HG02981 (cell line): ENCODE data around the gene RBFA.
"Not testable (repeated sequence)": the region's sequence is repeated elsewhere in the genome, so short reads cannot be mapped to it uniquely, and the experiment has no call there.

ENCODE experiments used
- ATAC-seq: cut with Tn5 transposase; IDR thresholded peaks from one replicate; pipeline ENCODE4 v1.9.1; 2021; ENCODE audit warnings: mild to moderate bottlenecking, moderate library complexity; ENCODE audit not compliant: unreplicated experiment

The RBFA gene, protein sequence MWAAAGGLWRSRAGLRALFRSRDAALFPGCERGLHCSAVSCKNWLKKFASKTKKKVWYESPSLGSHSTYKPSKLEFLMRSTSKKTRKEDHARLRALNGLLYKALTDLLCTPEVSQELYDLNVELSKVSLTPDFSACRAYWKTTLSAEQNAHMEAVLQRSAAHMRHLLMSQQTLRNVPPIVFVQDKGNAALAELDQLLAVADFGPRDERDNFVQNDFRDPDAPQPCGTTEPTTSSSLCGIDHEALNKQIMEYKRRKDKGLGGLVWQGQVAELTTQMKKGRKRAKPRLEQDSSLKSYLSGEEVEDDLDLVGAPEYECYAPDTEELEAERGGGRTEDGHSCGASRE

GRCh38 chr18:80034068-80034851, at the start of gene RBFA:
Gene RBFA, plus strand, starts transcription at chr18:80034434. Its CDS starts 62 bp downstream, at chr18:80034496.
- peak; percentile 67 for ATAC-seq

DNA sequence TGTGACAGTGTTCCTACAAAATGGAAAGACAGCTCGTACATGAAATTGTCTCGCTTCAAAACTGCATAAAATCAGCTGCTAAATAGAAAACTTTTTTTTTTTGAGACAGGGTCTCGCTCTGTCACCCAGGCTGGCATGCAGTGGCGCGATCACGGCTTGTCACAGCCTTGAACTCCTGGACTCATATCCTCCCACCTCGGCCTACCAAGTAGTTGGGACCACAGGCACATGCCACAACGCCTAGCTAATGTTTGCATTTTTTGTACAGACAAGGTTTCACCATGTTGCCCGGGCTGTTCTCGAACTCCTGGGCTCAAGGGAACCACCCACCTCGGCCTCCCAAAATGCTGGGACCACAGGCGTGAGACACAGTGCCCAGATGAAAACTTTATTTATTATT, 49.1 kb upstream of the RBFA start:
- ATAC-seq, result no peak

GRCh38 chr18:79986726-79987125, 47.5 kb upstream of the RBFA start:
- ATAC-seq, result no peak

- no peak for ATAC-seq
Measured at GRCh38 chr18:79987566-79987965, 46.7 kb upstream of the RBFA start.

DNA sequence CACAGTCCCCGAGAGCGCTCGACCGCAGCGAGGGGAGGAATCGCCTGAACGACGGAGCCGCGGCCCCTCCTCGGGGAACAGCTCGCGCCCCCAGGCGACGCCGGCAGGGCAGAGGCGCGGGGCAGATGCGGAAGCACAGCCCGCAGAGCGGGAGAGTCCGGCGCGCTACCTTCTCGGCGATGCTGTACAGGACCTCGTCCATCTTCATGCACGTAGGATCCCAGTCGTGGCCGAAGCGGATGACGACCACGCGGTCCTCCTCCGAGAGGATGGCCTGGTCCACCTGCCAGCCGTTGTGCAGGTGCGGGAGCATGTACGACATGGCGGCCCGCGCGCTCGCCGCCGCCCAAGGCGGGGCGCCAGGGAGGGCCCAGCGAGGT, 46.2 kb upstream of the RBFA start:
- ATAC-seq, result peak; percentile 55

DNA sequence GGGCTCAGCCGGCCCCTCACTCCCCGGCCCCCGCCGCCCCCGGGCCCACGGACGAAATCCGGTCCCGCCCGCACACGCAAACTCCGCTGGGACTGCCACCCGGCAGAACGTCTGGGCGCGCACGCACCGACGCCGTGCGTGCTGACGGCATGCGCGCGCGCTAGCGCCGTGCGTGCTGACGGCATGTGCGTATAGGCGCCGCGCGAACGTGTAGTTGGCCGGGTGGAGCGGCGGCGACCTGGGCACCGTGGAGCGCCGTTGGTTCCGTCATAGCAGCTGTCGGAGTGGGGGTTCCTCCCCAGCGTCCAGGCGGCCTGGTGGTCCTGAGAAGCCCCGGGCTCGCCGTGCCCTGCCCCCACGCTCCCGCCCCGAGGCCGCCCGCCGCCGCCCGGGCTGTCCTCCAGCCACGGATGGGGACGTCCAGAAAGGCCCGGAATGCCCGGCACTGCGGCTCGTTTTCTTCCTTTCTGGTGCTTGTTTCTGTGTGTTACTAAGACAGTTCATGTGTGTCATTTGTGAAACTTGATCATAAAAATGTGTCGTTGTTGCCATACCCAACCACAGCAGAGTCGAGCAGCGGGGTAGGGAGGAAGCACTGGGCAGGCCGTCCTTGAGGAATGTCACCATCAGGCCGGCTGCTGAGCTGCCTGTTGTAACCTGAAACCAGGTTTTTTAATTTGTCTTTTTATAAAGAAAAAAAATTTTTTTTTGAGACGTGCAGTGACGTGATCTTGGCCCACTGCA, 45.6 kb upstream of the RBFA start, which contains the start of gene TXNL4A:
Gene TXNL4A, minus strand, starts transcription at position 113 of the 744 bp plus-strand sequence. CDS start 171 bp downstream, outside the sequence.
- peak; percentile 98 for ATAC-seq

DNA sequence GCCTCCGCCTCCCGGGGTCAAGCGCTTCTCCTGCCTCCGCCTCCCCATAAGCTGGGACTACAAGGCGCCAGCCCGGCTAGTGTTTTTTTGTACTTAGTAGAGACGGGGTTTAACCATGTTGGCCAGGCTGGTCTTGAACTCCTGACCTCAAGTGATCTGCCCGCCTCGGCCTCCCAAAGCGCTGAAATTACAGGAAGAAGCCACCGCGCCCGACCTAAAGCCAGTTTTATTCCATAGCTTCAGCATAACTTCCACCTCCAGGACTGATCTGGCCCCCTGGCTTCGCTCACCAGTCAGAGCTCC, 45.1 kb upstream of the RBFA start:
- no peak for ATAC-seq

- ATAC-seq, result no peak
Measured at GRCh38 chr18:79991494-79991893, 42.7 kb upstream of the RBFA start.

DNA sequence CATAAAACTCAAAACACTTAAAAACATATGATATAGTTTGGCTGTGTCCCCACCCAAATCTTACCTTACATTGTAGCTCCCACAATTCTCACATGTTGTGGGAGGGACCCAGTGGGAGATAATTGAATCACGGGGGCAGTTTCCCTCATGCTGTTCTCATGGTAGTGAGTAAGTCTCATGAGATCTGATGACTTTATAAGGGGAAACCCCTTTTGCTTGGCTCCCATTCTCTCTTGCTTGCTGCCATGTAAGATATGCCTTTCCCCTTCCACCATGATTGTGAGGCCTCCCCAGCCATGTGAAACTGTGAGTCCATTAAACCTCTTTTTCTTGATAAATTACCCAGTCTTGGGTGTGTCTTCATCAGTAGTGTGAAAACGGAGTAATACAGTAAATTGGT, 34.5 kb upstream of the RBFA start:
- ATAC-seq, result not testable (repeated sequence)

- ATAC-seq, result no peak
Measured at GRCh38 chr18:80000877-80001276, 33.4 kb upstream of the RBFA start.

- no peak for ATAC-seq
Measured at GRCh38 chr18:80002468-80002867, 31.8 kb upstream of the RBFA start.

DNA sequence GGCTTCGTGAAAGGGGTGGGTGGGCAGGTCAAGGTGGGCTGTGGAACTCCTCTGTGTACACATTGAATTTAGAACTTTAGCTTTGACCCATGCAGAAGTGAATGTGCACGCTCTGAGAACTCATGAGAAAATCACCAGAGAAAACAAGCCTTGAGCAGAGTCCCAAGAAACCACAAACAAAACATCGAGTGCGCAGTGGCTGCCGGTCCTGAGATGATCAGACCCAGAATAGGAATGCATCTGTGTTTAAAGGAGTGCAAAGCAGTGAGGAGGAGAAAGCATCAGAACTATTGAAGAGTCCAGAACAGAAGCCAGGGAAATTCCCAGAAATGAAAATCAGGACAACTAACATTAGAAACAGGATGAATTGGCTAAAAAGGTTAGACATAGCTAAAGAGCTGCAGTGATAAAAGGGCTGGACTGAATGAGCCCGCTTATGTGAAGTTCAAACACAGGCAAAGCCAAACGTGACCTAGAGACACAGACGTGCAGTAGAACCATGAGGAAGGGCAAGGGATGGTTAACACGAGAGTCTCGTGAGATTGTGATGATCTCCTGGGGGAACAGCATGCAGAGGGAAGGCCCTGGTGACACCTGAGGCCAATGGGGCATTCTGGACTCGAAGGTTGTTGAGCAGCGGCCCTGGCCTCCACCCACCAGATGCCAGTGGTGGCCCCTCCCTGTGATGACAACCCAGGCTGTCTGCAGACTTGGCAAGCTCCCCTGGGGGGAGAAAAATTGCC, 29.5 kb upstream of the RBFA start:
- no peak for ATAC-seq

DNA sequence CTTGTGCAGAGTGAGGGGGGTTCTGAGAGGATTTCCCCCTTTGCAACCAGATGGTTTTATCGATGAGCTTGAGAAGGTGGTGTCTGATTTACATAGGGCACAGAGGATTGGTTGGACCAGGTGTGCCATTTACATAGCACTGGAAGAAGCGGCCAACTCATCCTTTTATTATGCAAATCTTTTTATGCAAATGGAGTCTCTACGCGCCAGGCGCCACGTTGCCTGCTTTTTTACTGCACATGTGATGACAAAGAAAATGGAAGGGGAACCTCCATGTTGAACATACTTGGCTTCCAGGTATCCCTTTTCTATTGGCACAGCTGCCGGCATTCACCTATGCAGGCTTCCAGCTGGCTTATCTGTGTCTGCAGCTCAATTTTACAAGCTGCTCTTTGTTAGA, 27.5 kb upstream of the RBFA start:
- no peak for ATAC-seq

- ATAC-seq, result no peak
Measured at GRCh38 chr18:80009661-80010550, 24.3 kb upstream of the RBFA start.

- ATAC-seq, result no peak
Measured at GRCh38 chr18:80010551-80010906, 23.7 kb upstream of the RBFA start.

GRCh38 chr18:80011496-80012137, 22.6 kb upstream of the RBFA start:
- ATAC-seq, result not testable (repeated sequence)

- no peak for ATAC-seq
Measured at GRCh38 chr18:80012714-80013113, 21.5 kb upstream of the RBFA start.

DNA sequence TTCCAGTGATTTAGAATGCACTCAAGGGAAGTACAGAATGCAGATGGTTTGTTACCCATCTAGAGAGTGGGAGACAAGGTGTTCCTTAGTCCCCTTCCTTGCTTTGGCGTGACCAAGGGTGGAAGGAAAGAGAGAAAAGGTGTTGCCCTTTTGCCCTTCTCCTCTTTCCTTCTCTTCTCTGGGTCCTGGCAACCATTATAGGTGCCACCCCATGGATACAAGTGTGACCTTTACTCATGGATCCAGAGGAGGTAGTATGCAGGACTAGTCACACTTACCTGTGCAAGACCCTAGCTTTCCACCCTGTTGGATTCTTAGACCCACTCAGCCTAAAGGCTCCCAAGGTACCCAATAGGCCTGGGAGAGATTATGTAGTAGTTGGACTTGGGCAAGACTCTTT, 11.6 kb upstream of the RBFA start:
- ATAC-seq, result no peak

GRCh38 chr18:80023173-80023572, 11.1 kb upstream of the RBFA start:
- ATAC-seq, result no peak

DNA sequence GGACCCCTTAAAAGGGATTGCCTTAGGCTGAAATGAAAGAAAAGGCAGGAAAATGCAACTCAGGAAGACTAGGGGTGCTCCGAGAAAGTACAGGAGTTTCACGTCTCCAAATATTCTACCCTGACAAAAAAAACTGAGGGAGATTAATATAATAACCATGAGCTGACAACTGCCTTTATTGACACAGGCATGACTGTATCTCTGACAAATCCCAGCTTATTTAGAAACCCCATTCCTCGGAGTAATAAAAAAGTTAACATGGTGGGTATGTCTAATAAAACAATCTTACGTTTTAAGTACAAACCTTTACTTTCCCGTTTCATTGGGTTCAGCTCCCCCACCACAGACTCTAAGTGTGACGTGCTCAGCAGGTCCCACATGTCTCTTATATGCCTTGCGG, 7.9 kb upstream of the RBFA start:
- ATAC-seq, result no peak
